ENCODE results near the gene PLAU.
A peak's percentile ranks its signal among the peaks of the same experiment; 100 is the strongest.

PLAU gene

DNA sequence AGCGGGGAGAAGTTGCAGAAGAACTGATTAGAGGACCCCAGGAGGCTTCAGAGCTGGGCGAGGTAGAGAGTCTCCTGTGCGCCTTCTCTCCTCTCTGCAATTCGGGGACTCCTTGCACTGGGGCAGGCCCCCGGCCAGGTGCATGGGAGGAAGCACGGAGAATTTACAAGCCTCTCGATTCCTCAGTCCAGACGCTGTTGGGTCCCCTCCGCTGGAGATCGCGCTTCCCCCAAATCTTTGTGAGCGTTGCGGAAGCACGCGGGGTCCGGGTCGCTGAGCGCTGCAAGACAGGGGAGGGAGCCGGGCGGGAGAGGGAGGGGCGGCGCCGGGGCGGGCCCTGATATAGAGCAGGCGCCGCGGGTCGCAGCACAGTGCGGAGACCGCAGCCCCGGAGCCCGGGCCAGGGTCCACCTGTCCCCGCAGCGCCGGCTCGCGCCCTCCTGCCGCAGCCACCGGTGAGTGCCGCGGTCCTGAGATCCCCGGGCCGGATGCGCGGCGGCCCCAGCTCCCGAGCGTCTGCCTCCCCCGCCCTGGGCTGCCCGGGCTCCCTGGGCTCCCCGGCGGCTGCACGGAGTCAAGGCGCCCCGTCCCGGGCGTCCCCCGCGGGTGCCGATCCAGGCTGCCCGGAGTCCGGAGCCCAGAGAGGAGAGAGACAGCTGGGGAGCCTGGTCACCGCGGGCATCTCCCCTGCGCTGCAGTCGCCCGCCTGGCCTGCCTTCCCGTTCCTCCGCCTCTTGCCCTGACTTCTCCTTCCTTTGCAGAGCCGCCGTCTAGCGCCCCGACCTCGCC lies at the start of gene PLAU:
PLAU (plus strand) TSS at position 369 of the 789 bp plus-strand sequence. CDS start 424 bp downstream, outside the sequence.
- DNase-seq: peak in 23 of 42 donors; percentile 8 to 55 (median 27)
- intact Hi-C loops (cut with DNase I): no loop called here

DNA sequence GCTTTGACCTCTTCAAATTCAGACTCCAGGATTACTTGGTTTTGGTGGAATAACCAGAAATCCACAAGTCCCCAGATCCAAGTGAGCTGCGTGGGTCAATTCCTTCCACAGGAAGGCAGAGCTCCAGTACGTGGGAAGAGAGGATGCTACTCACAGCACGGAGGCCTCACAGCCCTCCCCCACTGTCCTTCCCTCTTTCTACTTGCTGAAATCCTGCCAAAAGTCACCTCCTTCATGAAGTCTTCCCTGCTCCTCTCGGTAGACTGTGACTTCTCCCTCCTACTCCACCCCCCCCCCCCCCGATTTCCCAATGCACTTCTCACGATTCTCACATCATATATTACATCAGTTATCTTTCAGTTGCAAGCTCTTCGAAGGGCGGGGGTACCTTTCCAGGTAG lies 48.9 kb upstream of the PLAU start:
- no peak for DNase-seq
- intact Hi-C loops (cut with DNase I): no loop called here

- no peak for DNase-seq
- intact Hi-C loops (cut with DNase I): no loop called here
These were observed 47.7 kb upstream of the PLAU start for GRCh38 chr10:73863039-73863817.

DNA sequence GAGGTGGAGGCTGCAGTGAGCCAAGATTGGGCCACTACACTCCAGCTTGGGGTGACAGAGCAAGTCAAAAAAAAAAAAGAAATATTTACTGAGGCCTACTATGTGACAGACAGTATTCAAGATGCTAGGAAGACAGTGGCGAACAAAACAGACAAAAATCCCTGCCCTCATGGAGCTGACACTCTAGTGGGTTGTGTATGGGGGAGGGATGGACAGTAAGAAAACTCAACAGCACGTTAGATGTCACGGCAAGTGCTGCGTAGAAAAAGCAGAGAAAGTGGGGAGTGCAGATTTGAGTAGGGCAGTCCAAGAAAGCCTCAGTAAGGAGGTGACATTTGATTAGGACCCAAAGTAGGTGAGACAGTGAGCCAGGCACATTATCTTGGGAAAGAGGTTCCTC lies 46.7 kb upstream of the PLAU start:
- no peak for DNase-seq
- intact Hi-C loops (cut with DNase I): no loop called here

DNA sequence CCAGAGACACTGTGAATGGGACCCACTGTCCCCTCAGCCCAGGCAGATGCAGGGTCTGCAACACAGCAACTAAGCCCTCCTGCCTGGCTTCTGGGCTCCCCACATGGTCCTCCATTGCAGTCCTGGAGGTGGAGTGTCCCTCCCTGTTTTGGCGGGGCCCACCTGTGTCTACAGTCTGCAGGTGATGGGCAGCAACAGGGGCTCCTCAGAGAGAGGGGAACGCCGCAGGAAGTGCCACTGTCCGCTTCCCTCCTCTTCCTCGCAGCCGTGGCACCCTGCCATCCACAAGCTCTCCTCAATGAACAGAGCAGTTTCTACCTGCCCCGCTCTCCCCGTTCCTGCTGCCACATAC lies 45.8 kb upstream of the PLAU start:
- no peak for DNase-seq
- intact Hi-C loops (cut with DNase I): no loop called here

DNA sequence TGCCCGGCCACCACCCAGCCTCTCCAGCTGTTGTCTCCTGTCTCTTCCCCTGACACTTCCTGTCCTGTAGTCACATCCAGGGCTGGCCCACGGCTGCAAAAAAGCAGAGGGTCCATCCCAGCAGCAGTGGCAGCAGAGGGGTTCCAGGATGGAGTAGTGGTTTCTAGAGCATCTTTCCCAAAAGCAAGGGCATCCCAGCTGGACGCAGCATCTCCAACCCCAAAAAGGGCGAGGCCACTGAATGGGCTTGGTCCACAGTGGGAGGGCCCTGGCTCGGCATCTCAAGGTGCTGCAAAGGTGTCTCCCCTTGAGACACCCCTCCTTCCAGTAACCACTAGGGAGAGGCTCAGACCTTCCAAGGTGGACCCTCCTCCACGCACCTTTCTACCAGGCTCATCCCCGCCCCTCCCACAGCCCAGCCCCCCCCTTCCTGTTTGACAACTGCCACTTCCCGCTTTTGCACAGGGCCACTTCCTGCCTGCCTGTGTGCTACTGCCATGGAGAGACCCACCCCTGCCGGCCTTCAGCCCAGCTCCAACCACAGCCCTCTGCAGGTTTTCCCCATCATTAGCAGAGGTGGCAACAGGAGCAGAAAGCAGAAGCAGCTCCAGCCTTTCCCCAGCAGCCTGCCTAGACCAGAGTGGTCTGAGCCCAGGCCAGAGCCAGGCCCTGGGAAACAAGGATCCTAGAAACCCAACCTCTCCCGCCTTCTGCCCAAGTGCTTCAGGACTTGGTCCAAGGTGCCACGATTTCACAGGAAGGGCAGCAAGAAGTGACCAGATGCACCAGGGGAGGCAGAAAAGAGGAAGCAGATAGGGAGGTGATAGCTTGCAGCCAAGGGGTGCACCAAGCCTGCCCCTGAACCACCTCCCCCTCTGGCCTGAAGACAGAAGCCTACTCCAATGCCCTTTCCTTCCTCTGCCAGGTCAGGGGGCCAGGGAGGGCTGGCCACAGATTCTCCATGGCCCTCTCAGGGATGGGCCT lies 45.2 kb upstream of the PLAU start:
- intact Hi-C loops (cut with DNase I): no loop called here
- peak in 8 of 42 donors; percentile 20 to 55 (median 32) for DNase-seq

DNA sequence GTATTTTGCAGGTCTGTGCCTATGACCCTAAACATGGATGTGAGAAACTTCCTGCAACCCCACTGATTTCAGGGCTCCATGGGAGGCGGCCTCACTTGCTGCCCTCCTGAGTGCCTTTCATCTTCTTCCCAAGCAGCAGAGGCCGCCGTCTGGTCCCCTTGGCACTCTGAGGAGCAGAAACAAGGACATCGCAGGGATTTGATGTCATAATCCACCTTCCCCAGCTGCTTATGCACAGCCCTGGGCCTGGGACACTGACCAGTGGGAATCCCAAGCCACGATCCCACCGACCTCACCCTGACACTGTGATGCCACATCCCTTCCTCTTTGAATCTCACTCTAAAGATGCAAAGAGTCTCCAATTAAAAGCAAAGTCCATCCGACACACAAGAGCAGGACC lies 44.3 kb upstream of the PLAU start:
- intact Hi-C loops (cut with DNase I): no loop called here
- DNase-seq: no peak

- intact Hi-C loops (cut with DNase I): no loop called here
- no peak for DNase-seq
These were observed 43.7 kb upstream of the PLAU start for GRCh38 chr10:73867126-73867807.

- intact Hi-C loops (cut with DNase I): no loop called here
- DNase-seq: no peak
These were observed 42.9 kb upstream of the PLAU start for GRCh38 chr10:73867871-73868631.

GRCh38 chr10:73868655-73869195 lies 42.2 kb upstream of the PLAU start:
- no peak for DNase-seq

DNA sequence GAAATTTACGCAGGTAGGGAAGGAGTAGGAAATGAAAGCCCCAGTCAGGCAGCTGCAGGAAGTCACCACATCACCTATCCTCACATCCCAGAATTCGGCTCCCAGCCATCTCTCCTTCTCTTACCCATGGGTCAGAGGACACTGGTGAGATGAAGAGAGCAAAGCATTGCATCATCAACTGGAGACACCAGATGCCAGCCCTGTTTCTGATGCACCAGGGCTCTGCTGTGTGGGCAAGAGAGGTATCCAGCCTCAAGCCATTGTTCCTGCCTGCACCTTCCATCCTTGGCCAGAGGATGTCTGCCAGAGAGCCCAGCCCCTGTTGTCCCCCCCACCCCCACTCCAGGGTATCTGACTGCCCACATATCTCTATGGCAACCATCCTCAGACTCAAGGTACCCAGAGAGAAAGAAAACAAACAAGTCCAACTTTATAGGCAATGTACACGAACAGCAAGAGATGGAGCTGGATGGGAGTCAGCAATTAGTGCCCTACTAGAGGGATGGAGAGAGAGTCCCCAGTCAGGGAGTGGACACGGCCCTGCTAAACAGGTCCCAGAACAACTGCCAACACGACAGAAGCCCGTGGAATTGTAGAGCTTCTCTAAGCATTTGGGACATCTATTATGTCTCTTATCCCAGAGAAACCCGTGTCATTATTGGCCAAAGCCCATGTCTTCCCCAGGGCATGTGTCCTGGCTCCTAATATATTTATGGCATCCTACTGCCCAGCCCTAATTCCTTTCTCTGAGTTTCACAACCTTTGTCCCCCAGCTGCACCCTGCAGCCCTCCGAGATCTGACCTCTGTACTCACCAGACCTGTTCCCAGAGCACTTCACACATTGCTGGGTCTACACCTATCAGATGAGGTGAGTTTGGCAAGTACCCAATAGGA lies 39.4 kb upstream of the PLAU start:
- no peak for DNase-seq
- intact Hi-C loops (cut with DNase I): no loop called here

More at GRCh38 chr10:73868655-73869195, 42.2 kb upstream of the PLAU start:
- intact Hi-C loops (cut with DNase I): no loop called here

DNA sequence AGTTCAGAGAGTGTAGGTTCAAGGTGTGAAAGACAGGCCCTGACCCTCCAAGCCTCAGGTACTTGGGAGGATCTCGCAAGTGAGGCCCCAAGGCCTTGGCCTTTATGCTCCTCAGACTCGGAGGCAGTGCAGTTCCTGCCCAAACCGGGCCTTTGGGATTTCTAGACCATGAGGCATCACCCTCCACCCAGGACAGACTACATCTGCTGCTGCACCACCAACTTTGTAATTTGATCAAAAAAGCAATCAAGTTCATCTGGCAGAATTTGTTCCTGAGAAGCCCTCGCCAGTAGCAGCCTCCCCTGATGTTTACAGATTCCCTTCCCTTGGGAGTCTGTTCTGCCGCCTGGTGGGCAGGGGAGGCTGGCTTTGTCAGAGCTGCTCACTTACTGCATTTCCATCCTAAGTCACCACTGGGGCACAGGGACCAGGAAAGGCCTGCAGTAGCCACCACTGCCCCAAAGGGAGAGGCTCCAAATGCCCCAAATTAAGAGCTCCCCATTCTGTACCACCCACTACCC lies 38.7 kb upstream of the PLAU start:
- DNase-seq: peak in 3 of 42 donors; percentile 23 to 39 (median 35)

GRCh38 chr10:73873142-73873837 lies 37.6 kb upstream of the PLAU start:
- intact Hi-C loops (cut with DNase I): no loop called here
- DNase-seq: no peak

More for the DNA sequence above, 38.7 kb upstream of the PLAU start:
- intact Hi-C loops (cut with DNase I): no loop called here

DNA sequence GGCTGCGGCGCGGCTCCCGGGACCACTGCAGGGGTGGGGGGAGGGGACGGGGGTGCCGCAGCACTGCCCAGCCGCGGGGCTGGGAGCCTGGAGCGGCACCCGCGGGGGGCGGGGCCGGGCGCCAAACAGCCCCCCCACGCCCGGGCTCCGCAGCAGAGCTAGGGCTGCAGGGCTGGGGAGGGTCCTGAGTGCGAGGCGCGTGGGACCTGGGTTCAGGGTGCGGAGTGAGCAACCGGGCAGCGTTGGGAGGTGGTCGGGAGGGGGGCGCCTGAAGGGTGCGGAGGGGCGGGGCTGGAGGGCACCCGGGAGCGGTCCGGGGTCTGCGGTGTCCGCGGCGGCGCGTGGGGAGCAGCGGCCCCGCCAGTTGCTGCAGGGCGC lies 37.1 kb upstream of the PLAU start:
- intact Hi-C loops (cut with DNase I): no loop called here
- no peak for DNase-seq

DNA sequence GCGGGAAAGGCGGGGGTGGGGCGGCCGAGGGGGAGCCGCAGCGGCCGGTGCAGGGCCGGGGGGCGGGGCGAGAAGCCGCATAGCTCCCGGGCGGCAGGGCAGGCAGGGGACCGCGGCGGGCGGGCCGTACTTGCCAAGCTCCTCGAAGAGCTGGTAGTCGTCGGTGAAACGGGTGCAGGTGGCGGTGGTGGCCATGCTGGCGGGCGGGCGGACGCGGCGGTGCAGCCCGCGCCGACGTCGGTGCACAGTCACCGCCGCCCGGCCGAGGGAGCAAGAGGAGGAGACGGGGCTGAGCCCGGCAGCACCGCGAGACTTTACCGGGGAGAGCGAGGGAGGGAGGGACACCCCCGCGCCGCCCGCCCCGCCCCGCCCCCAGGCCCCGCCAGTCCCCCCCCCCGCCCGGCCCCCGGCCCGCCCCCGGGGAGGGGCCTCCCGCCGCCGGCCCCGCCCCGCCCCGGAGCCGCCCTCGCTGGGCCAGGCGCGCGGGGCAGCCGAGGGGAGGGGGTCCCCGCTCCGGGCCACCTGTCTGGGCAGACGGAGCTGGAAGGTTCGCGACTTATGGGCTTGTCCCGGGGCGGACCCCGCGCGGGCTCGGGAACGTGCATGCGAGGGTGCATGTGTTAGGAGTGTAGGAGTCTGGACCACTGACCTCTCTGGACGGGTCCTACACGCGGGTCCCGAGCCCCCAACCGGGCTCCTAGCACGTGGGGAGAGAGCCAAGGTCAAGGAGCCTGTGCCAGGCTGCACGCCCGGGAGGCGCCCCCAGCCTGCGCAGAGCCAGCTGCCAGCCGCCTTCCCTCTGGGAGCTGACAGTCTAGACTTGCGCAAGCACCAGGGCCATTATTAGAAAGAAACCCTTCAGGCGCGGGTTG lies 36.4 kb upstream of the PLAU start, which contains the start of gene CAMK2G:
CAMK2G (minus strand) TSS at position 289 of the 872 bp plus-strand sequence; CDS start at position 195, 94 bp downstream.
- intact Hi-C loops (cut with DNase I): no loop called here
- peak in 41 of 42 donors; percentile 36 to 85 (median 73) for DNase-seq

All from head of caudate nucleus (tissue), 42 donors.